NCI-H774 (cell line): ENCODE data around the gene ALOX12.
"Not testable (repeated sequence)": the region's sequence is repeated elsewhere in the genome, so short reads cannot be mapped to it uniquely, and the experiment has no call there.

Experiments used
- DNase-seq: peaks from one replicate; lab custom pipeline; 2025; lab: John Stamatoyannopoulos, UW

Gene ALOX12

GRCh38 chr17:6995500-6996255 is at the start of gene ALOX12:
ALOX12 (plus strand) TSS chr17:6996049; CDS start chr17:6996118, 69 bp downstream.
- DNase-seq: no peak

GRCh38 chr17:6947745-6948144 is 48.1 kb upstream of the ALOX12 start:
- no peak for DNase-seq

GRCh38 chr17:6948562-6948961 is 47.3 kb upstream of the ALOX12 start:
- no peak for DNase-seq

GRCh38 chr17:6948976-6949375 is 46.9 kb upstream of the ALOX12 start:
- no peak for DNase-seq

- not testable (repeated sequence) for DNase-seq
These were observed 44.9 kb upstream of the ALOX12 start for GRCh38 chr17:6950938-6951337.

GRCh38 chr17:6953689-6954088 is 42.2 kb upstream of the ALOX12 start:
- DNase-seq: no peak

- no peak for DNase-seq
These were observed 36.1 kb upstream of the ALOX12 start for GRCh38 chr17:6959700-6960099.

- no peak for DNase-seq
These were observed 26.5 kb upstream of the ALOX12 start for GRCh38 chr17:6969323-6969726.

GRCh38 chr17:6970992-6971391 is 24.9 kb upstream of the ALOX12 start:
- no peak for DNase-seq

GRCh38 chr17:6979440-6979839 is 16.4 kb upstream of the ALOX12 start:
- DNase-seq: not testable (repeated sequence)

GRCh38 chr17:6981426-6981825 is 14.4 kb upstream of the ALOX12 start:
- DNase-seq: no peak

GRCh38 chr17:6985266-6985665 is 10.6 kb upstream of the ALOX12 start:
- no peak for DNase-seq

GRCh38 chr17:6986676-6987075 is 9.2 kb upstream of the ALOX12 start:
- DNase-seq: no peak

- no peak for DNase-seq
These were observed 6.1 kb upstream of the ALOX12 start for GRCh38 chr17:6989779-6990178.

- not testable (repeated sequence) for DNase-seq
These were observed 2.2 kb upstream of the ALOX12 start for GRCh38 chr17:6993613-6994056.

- no peak for DNase-seq
These were observed 1.7 kb upstream of the ALOX12 start for GRCh38 chr17:6994118-6994598.

GRCh38 chr17:6994666-6995256 is 1.1 kb upstream of the ALOX12 start:
- DNase-seq: no peak

GRCh38 chr17:6996256-6997011 is 585 bp downstream of the ALOX12 start:
- no peak for DNase-seq

GRCh38 chr17:6997171-6997570 is 1.3 kb downstream of the ALOX12 start:
- DNase-seq: no peak

GRCh38 chr17:6998855-6999508 is 3.1 kb downstream of the ALOX12 start:
- DNase-seq: no peak

- no peak for DNase-seq
These were observed 5.6 kb downstream of the ALOX12 start for GRCh38 chr17:7001318-7001961.
